Esophagus mucosa (tissue), 1 donor: ENCODE data around the gene DESI2. TPM values are rescaled to one million over a fixed set of nuclear protein-coding genes. Genes with fewer than 3 reads are reported as not detected.
"Not testable (repeated sequence)": the region's sequence is repeated elsewhere in the genome, so short reads cannot be mapped to it uniquely, and the experiment has no call there.

Source experiments
- ATAC-seq: fragments of 200-7000 bp; cut with Tn5 transposase; one replicate; pipeline ENCODE4 v1.9.1; 2020
- total RNA-seq: library from RNA; stranded (reverse); gene quantifications from one replicate; pipeline ENCODE4 v1.2.4, GENCODE V29; 2023
- donor health status: DM: yes; HTN: yes; CAD: no.

The DESI2 gene
- total RNA-seq, 1 donor from 2014 or later = 17.0 TPM

- no peak for ATAC-seq
Measured at GRCh38 chr1:244705261-244706234, 52.6 kb downstream of the DESI2 start.

GRCh38 chr1:244709076-244709475 is 56.1 kb downstream of the DESI2 start:
- ATAC-seq = no peak

GRCh38 chr1:244709476-244710368 is 56.8 kb downstream of the DESI2 start:
- no peak for ATAC-seq

GRCh38 chr1:244710474-244711062 is 57.6 kb downstream of the DESI2 start:
- no peak for ATAC-seq

- no peak for ATAC-seq
Measured at GRCh38 chr1:244712669-244713068, 59.7 kb downstream of the DESI2 start.

- no peak for ATAC-seq
Measured at GRCh38 chr1:244713332-244713731, 60.4 kb downstream of the DESI2 start.

GRCh38 chr1:244727871-244728474 is 75.0 kb downstream of the DESI2 start:
- ATAC-seq = no peak

GRCh38 chr1:244730153-244730933 is 77.4 kb downstream of the DESI2 start:
- ATAC-seq = peak; percentile 56

- ATAC-seq = no peak
Measured at GRCh38 chr1:244730934-244731434, 78.1 kb downstream of the DESI2 start.

- no peak for ATAC-seq
Measured at GRCh38 chr1:244731651-244732050, 78.7 kb downstream of the DESI2 start.

- ATAC-seq = no peak
Measured at GRCh38 chr1:244732851-244733450, 80.0 kb downstream of the DESI2 start.

GRCh38 chr1:244735404-244735803 is 82.5 kb downstream of the DESI2 start:
- peak; percentile 43 for ATAC-seq

- ATAC-seq = no peak
Measured at GRCh38 chr1:244735876-244736561, 83.1 kb downstream of the DESI2 start.

- ATAC-seq = not testable (repeated sequence)
Measured at GRCh38 chr1:244739140-244739539, 86.2 kb downstream of the DESI2 start.

- peak; percentile 89 for ATAC-seq
Measured at GRCh38 chr1:244740027-244740617, 87.2 kb downstream of the DESI2 start.

- no peak for ATAC-seq
Measured at GRCh38 chr1:244741692-244742091, 88.8 kb downstream of the DESI2 start.

- ATAC-seq = no peak
Measured at GRCh38 chr1:244749230-244750016, 96.5 kb downstream of the DESI2 start.

GRCh38 chr1:244751271-244751895 is 98.5 kb downstream of the DESI2 start:
- ATAC-seq = peak; percentile 69
